Transverse colon (tissue), 4 donors: ENCODE data around the gene HDAC4.

Experiments
- CTCF ChIP-seq, 5 experiments: fragments of 200-600 bp in 3 of 5; fragments of 450-650 bp in 2 of 5; sonication (generic) in 3 of 5; IDR thresholded peaks; 1 replicate in 2 of 5; 2 replicates in 3 of 5; pipeline ENCODE4 v1.5.1; 2016 to 2017; ENCODE audit warnings: antibody characterized with exemption in 5 of 5, inconsistent platforms in 3 of 5, mild to moderate bottlenecking in 2 of 5, moderate library complexity in 1 of 5
- EP300 ChIP-seq: sonication (generic); formaldehyde crosslinking; IDR thresholded peaks from one replicate; pipeline ENCODE4 v1.6.1; 2017; ENCODE audit warnings: antibody characterized with exemption, low read depth
- POLR2A ChIP-seq: fragments of 450-650 bp; IDR thresholded peaks from one replicate; pipeline ENCODE4 v1.6.1; 2016; ENCODE audit warnings: antibody characterized with exemption, mild to moderate bottlenecking, moderate library complexity
- POLR2AphosphoS5 ChIP-seq, 3 donors: sonication (generic); formaldehyde crosslinking; IDR thresholded peaks; one replicate each; pipeline ENCODE4 v1.6.1; 2016; ENCODE audit warnings: antibody characterized with exemption in 3 of 3

- TF ChIP-seq POLR2AphosphoS5 (IDR thresholded peaks at IDR 0.05) (no peak), CTCF (IDR thresholded peaks at IDR 0.05) (no peak), EP300 (no peak), POLR2A (no peak)
These were observed 122.5 kb downstream of the HDAC4 start for GRCh38 chr2:239278361-239278760.
